Activated naive CD8-positive, alpha-beta T cell (primary cell): ENCODE measurements around the gene HOXC4.

Experiments
- H3K27ac Mint-ChIP-seq: one replicate; pipeline ENCODE4 v1.8.0; 2021; ENCODE audit warnings: mixed read lengths
- H3K27me3 Mint-ChIP-seq: one replicate; pipeline ENCODE4 v1.8.0; 2021; ENCODE audit warnings: mixed read lengths
- H3K36me3 Mint-ChIP-seq: one replicate; pipeline ENCODE4 v1.8.0; 2021; ENCODE audit warnings: mixed read lengths
- H3K4me1 Mint-ChIP-seq: one replicate; pipeline ENCODE4 v1.8.0; 2021; ENCODE audit warnings: low read depth, mixed read lengths
- H3K4me3 Mint-ChIP-seq: one replicate; pipeline ENCODE4 v1.8.0; 2021; ENCODE audit warnings: mild to moderate bottlenecking, mixed read lengths
- H3K9me3 Mint-ChIP-seq: one replicate; pipeline ENCODE4 v1.8.0; 2021; ENCODE audit warnings: low read depth, mixed read lengths

HOXC4 gene

DNA sequence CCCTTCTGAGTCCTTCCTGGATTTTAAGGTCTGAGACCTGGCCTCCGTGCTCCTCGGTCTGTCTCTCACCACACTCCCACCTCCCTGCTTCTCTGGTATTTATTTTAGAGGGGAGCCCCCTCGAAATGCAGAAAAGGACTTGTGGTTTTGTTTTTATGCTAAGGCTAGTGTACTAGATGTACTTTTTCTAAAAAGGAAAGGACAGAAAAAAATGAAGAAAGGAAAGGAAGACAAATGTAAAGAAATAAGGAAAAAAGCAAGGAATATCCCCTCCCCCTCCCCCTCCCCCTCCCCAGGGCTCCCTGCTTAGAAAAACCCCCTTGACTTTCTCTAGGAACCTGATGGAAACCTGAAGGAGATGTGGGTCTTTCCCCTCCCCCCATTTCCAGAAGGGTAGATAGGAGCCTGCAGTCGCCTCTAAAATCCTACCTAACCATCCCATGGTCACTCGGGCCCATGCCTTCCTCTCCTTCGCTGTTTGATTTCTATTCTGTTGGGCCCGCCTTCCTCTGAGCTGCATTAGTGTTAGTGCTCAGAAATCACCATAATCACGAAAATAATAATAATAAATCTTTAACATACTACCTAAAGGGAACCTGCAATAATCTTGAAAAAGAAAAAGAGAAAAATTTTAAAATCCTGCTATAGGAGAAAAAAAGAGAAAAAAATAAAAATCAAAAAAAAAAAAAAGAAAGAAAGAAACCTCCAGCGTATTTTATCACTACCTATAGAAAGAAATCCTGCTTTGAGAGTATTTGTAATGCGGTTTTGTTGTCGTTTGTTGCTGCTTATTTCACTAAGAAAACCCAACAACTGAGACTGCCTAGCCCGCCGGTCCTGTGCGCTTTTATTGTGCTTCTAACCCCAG is 41.7 kb upstream of the HOXC4 start:
- Mint-ChIP-seq H3K4me1 (peaks cover 23% of the 10 kb centered on the region), H3K9me3 (no peaks in the 10 kb centered on the region), H3K27ac (no peak overlapping the region), H3K4me3 (peak overlapping the region; percentile 48), H3K36me3 (no peaks in the 10 kb centered on the region), H3K27me3 (peaks cover 46% of the 10 kb centered on the region)

- no peak overlapping the region for H3K4me3 Mint-ChIP-seq
- peaks cover 43% of the 10 kb centered on the region for H3K27me3 Mint-ChIP-seq
- H3K4me1 Mint-ChIP-seq, result peaks cover 29% of the 10 kb centered on the region
- no peak overlapping the region for H3K27ac Mint-ChIP-seq
- no peaks in the 10 kb centered on the region for H3K36me3 Mint-ChIP-seq
- H3K9me3 Mint-ChIP-seq, result no peaks in the 10 kb centered on the region
Observed at GRCh38 chr12:54012631-54013409, 40.8 kb upstream of the HOXC4 start.

DNA sequence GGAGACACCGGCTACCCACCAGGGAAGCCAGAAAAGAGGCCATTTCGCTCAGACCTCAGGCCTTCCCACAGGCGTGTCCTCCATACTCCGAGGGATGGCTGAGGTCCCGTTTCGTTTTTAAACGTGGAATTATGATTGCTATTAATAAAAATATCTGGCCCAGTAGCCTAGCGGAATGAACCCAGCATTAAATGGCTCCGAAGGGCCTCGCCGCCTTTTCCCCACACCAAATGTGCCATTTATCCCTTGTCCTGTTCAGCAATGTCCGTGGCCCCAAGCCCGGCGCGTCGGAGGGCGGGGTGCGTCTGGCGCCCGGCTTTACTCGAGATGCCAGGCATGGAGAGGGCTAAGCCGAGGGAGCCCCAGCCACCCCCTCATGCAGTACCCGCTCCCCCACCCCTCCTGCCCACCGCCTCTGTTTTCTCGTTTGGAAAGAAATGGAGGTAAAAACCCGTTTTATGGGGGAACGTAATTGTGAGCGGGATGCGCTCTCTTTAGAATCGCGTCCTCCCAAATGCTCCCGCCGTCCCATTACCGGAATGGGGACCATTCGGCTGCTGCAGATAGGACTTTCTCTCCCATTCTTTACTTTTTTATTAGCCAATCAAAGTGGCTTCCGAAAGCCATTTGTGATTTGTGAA is 39.1 kb upstream of the HOXC4 start:
- H3K4me3 Mint-ChIP-seq, result peak overlapping the region; percentile 13
- H3K27me3 Mint-ChIP-seq, result peaks cover 40% of the 10 kb centered on the region

GRCh38 chr12:54015018-54015931 is 38.4 kb upstream of the HOXC4 start:
- Mint-ChIP-seq H3K36me3 (no peaks in the 10 kb centered on the region), H3K27me3 (peaks cover 36% of the 10 kb centered on the region), H3K27ac (peak overlapping the region; percentile 64), H3K4me3 (peak overlapping the region; percentile 13), H3K4me1 (peaks cover 27% of the 10 kb centered on the region), H3K9me3 (no peaks in the 10 kb centered on the region)

More for the DNA sequence above, 39.1 kb upstream of the HOXC4 start:
- Mint-ChIP-seq H3K36me3 (no peaks in the 10 kb centered on the region), H3K4me1 (peaks cover 28% of the 10 kb centered on the region), H3K9me3 (no peaks in the 10 kb centered on the region), H3K27ac (no peak overlapping the region)

DNA sequence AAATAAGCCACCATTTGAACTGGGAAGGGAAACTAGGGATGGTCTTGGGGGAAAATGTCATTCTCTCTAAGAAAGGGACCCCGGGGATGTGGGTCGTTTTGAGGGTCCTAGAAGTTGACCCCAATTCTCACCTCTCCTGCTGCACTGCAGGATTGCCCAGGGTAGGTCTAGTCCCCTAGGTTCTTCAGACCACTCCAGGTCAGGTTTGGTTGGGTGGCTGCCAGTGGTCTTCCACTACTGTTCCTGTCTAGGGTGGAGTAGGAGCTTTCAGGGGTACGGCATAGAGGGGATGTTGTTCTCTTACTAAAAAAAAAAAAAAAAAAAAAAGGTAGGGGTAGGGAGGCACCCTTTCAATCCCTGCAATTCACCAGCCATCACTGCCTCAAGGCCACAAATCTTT is 37.6 kb upstream of the HOXC4 start:
- no peaks in the 10 kb centered on the region for H3K9me3 Mint-ChIP-seq
- H3K4me1 Mint-ChIP-seq, result peaks cover 24% of the 10 kb centered on the region
- no peaks in the 10 kb centered on the region for H3K36me3 Mint-ChIP-seq
- peaks cover 32% of the 10 kb centered on the region for H3K27me3 Mint-ChIP-seq
- no peak overlapping the region for H3K27ac Mint-ChIP-seq
- H3K4me3 Mint-ChIP-seq, result no peak overlapping the region

- Mint-ChIP-seq H3K27me3 (peaks cover 29% of the 10 kb centered on the region), H3K9me3 (no peaks in the 10 kb centered on the region), H3K27ac (no peak overlapping the region), H3K36me3 (no peaks in the 10 kb centered on the region), H3K4me1 (peaks cover 20% of the 10 kb centered on the region), H3K4me3 (no peak overlapping the region)
Observed at GRCh38 chr12:54016478-54016964, 37.1 kb upstream of the HOXC4 start.

GRCh38 chr12:54017027-54017788 is 36.4 kb upstream of the HOXC4 start:
- Mint-ChIP-seq H3K4me1 (peaks cover 18% of the 10 kb centered on the region), H3K27ac (no peak overlapping the region), H3K4me3 (peak overlapping the region; percentile 87)

GRCh38 chr12:54017878-54018467 is 35.7 kb upstream of the HOXC4 start:
- peak overlapping the region; percentile 34 for H3K27ac Mint-ChIP-seq
- peak overlapping the region; percentile 87 for H3K4me3 Mint-ChIP-seq
- peaks cover 18% of the 10 kb centered on the region for H3K4me1 Mint-ChIP-seq
- H3K36me3 Mint-ChIP-seq, result no peaks in the 10 kb centered on the region
- no peaks in the 10 kb centered on the region for H3K9me3 Mint-ChIP-seq
- H3K27me3 Mint-ChIP-seq, result peaks cover 31% of the 10 kb centered on the region

More at GRCh38 chr12:54017027-54017788, 36.4 kb upstream of the HOXC4 start:
- peaks cover 31% of the 10 kb centered on the region for H3K27me3 Mint-ChIP-seq
- H3K36me3 Mint-ChIP-seq, result no peaks in the 10 kb centered on the region
- H3K9me3 Mint-ChIP-seq, result no peaks in the 10 kb centered on the region

- no peaks in the 10 kb centered on the region for H3K9me3 Mint-ChIP-seq
- peak overlapping the region; percentile 57 for H3K4me3 Mint-ChIP-seq
- peaks cover 18% of the 10 kb centered on the region for H3K4me1 Mint-ChIP-seq
- H3K27me3 Mint-ChIP-seq, result peaks cover 29% of the 10 kb centered on the region
- no peak overlapping the region for H3K27ac Mint-ChIP-seq
- no peaks in the 10 kb centered on the region for H3K36me3 Mint-ChIP-seq
Observed at GRCh38 chr12:54018468-54018984, 35.1 kb upstream of the HOXC4 start.

DNA sequence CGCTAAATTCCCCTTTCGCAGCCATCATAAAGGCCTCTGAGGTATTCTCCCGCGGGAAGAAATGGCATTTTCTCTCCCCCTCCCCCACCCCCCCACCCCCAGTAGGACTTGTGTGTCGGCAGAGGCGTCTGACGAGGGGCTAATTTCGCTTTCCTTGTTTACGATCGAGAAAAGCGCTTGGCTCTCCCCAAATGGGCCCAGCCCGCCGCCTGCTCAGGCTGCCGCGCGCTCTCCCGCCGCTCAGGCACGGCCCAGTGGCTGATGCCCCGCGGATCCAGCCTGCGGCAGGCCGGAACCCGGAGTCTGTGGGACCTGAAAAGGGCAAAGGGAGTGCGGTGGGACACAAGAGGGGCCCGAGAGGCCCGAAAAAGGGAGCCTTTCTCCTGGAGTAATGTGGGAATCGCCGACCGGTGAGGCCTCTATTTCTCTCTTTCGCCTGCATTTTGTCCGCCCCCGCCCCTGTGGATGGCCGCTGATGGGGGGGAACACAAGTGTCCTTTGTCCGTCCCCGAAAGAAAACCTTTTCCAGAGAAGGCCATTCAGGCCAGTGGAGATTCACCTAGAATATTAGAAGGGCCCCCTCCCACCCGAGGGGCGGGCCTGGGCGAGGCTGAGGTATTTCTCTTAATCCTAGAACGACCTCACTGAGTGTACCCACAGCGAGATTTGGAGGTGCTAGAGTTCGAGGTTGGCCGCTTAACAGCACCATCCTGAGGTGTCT is 34.4 kb upstream of the HOXC4 start:
- no peak overlapping the region for H3K27ac Mint-ChIP-seq

GRCh38 chr12:54019924-54020590 is 33.6 kb upstream of the HOXC4 start:
- Mint-ChIP-seq H3K4me3 (no peak overlapping the region), H3K36me3 (no peaks in the 10 kb centered on the region), H3K27me3 (peaks cover 23% of the 10 kb centered on the region), H3K9me3 (no peaks in the 10 kb centered on the region), H3K27ac (no peak overlapping the region), H3K4me1 (peaks cover 14% of the 10 kb centered on the region)

More for the DNA sequence above, 34.4 kb upstream of the HOXC4 start:
- H3K4me1 Mint-ChIP-seq, result peaks cover 18% of the 10 kb centered on the region
- peaks cover 28% of the 10 kb centered on the region for H3K27me3 Mint-ChIP-seq
- H3K4me3 Mint-ChIP-seq, result peak overlapping the region; percentile 13
- no peaks in the 10 kb centered on the region for H3K9me3 Mint-ChIP-seq
- no peaks in the 10 kb centered on the region for H3K36me3 Mint-ChIP-seq
